T-helper 1 cell treated with Interleukin-12 subunit alpha and Interleukin-12 subunit beta and Interleukin-4 antibody, amounts not matched to agents 30 μg/mL and 1 μg/mL, for 36 hours (primary cell): ENCODE results near the gene CCDC186.

Source experiments
- H3K27ac Mint-ChIP-seq: one replicate; pipeline ENCODE4 v1.8.0; 2021; ENCODE audit warnings: mild to moderate bottlenecking, mixed read lengths
- H3K27me3 Mint-ChIP-seq: one replicate; pipeline ENCODE4 v1.8.0; 2021; ENCODE audit warnings: low read depth, mixed read lengths
- H3K36me3 Mint-ChIP-seq: one replicate; pipeline ENCODE4 v1.8.0; 2021; ENCODE audit warnings: low read depth, mixed read lengths
- H3K4me1 Mint-ChIP-seq: one replicate; pipeline ENCODE4 v1.8.0; 2021; ENCODE audit warnings: low read depth, mixed read lengths
- H3K4me3 Mint-ChIP-seq: one replicate; pipeline ENCODE4 v1.8.0; 2021; ENCODE audit warnings: mild to moderate bottlenecking, moderate library complexity, mixed read lengths
- H3K9me3 Mint-ChIP-seq: one replicate; pipeline ENCODE4 v1.8.0; 2021; ENCODE audit warnings: mixed read lengths

CCDC186 gene

DNA sequence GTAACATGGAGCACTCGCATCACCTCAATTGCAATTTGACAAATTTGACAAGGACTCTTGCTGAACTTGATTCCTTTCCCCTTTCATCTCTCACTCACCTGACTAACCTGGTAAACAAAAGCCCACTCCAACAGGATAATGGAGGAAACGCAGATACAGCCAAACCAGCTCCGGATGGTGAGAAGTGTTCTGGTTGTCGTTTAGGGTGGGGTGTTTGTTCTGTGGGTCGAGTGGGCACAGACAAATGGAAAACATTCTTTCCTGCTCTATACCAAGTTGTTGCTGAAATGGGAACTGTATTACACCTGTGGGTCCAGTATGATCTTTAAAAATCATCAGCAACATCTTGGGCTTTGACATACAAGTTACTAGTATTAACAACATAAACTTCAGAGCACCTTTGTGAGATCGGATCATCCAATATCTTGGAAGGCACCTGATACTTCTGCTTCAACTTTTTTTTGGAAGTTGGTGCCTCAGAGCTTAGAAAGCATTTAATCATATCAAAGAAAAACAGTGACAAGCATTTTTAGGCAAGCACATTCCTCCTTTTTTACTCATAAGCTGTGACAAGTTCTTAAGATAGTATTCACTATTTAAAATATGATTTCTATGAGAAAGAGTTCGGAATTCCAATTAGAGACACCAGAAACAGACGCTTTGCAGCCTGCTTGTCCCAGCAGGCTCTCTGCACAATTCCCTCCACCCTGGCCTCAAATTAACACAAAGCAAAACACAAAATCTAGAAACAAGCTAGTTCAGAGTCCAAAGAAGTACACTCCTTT is 58.1 kb downstream of the CCDC186 start:
- Mint-ChIP-seq H3K9me3 (no peaks in the 10 kb centered on the region), H3K27ac (no peak overlapping the region), H3K4me3 (no peak overlapping the region), H3K27me3 (peaks cover 13% of the 10 kb centered on the region), H3K4me1 (no peaks in the 10 kb centered on the region), H3K36me3 (peaks cover 3% of the 10 kb centered on the region)

DNA sequence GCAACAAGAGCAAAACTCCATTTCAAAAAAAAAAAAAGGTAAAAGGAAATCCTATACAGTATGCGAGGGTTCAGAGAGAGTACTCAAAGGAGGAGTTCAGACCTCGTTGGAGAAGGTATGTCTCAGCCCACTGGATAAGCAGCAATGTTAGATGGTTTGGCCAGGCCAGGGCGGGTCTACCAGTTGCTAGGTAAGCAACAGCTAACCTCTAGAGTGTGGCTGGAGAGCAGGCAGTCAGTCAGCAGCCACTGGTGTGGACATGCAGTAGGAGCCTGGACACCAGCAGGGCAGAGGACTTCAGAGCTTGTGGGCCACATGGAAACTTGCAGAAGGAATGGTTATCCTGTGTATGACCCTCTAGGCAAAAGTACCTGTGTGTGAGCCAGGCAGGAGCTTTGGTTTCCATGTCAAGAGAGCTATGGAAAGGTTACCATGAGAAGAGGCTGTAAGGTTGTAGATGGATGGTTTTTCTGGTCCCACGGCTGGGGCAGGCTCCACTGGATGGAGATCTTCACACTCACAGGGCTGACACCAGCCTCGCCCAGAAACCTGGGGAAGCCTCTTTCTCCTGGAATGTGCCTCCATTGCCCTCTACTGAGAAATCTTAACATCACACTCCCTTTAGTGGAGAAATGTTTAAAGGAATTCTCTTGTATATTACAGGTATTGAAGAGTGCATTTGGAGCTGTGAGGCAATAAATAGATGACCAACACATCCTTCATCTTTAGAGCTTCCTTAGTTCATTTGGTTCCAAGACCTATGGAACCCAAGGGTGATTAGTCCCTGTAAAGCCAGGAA is 63.6 kb downstream of the CCDC186 start:
- no peaks in the 10 kb centered on the region for H3K4me1 Mint-ChIP-seq
- H3K27ac Mint-ChIP-seq = no peak overlapping the region
- no peak overlapping the region for H3K4me3 Mint-ChIP-seq
- no peaks in the 10 kb centered on the region for H3K9me3 Mint-ChIP-seq
- peaks cover 18% of the 10 kb centered on the region for H3K27me3 Mint-ChIP-seq
- H3K36me3 Mint-ChIP-seq = no peaks in the 10 kb centered on the region

DNA sequence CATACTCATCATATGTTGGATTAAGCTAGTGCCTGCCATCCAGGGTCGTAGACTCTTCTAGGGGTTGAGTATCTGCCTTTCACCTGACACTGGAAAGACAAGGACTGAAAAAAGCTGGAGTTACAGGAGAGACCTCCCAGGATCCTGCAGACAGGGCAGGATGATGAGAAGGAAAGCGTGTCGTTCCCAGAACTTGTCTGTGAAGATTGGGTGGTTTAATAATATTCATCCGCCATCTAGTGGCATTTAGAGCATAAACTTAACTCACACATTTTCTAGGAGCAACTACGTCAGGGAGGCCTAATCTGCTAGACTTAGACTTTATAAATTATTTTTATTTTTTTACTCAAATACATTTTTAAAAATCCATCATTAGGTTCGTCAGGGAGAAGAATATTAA is 70.7 kb downstream of the CCDC186 start:
- H3K27ac Mint-ChIP-seq = no peak overlapping the region
- H3K27me3 Mint-ChIP-seq = peaks cover 46% of the 10 kb centered on the region
- H3K4me1 Mint-ChIP-seq = peaks cover 16% of the 10 kb centered on the region
- H3K4me3 Mint-ChIP-seq = no peak overlapping the region
- no peaks in the 10 kb centered on the region for H3K9me3 Mint-ChIP-seq
- peaks cover 1% of the 10 kb centered on the region for H3K36me3 Mint-ChIP-seq

DNA sequence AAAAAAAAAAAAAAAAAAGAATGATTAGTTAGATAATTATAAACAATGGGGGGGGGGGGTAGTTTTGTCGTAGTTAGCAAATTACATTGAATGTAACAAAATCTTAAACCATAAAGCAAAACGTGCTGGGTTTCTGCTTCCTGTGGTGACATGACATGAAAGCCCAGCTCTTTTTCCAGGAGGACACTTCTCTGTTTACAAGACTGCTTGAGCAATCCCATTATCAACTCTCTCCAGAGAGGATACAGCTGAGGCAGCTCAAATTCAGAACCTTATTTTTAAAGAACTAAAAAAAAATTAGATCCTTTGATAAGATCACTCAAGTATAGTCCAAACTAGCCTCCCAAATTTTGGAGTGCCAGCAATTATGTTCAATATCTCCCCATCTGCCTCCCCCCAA is 71.7 kb downstream of the CCDC186 start:
- Mint-ChIP-seq H3K9me3 (no peaks in the 10 kb centered on the region), H3K4me3 (no peak overlapping the region), H3K27me3 (peaks cover 47% of the 10 kb centered on the region), H3K4me1 (peaks cover 16% of the 10 kb centered on the region), H3K36me3 (peaks cover 1% of the 10 kb centered on the region), H3K27ac (no peak overlapping the region)

DNA sequence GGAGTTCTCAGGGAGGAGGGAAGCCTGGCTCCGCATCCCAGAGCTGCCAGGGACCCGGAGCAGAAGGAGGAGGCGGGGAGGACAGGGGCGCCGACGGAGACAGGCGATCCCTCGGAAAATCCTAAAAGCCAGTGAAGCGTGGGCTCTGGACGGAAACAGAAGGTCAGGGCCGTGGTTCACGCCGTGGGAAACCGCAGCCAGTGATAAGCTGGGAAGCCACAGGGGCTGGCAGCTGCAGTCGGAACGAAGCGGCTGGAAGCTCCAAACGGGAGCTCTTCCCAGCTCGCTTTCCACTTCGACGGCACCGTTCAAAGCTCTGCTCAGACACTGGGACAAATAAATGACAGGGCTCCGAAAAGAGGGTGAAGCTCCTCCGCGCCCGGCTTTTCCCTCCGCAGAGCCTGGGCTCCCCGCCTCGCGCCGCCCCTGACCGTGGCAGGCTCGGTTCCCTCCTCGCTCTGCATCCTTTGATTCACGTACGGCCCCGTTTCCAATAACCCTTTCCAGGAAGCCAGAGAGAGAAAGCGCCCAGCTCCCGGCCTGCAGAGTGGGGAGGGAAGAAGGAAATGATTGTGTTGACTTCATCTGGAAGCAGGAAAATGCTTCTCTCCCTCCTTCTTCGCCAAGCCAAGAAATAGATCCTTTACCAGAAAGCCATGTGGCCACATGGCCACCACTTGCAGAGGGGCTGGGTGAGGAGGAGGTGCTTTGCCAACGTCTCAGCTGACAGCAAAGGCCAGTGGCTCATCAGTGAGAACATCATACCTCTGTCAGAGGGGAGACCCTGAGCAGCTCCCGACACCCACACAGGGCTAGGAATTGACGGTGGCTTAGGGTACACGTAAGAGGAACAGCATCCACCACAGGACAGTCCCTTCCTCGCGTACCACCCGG is 72.9 kb downstream of the CCDC186 start:
- peaks cover 1% of the 10 kb centered on the region for H3K36me3 Mint-ChIP-seq

GRCh38 chr10:114096864-114097263 is 77.1 kb downstream of the CCDC186 start:
- peaks cover 3% of the 10 kb centered on the region for H3K36me3 Mint-ChIP-seq
- peaks cover 25% of the 10 kb centered on the region for H3K4me1 Mint-ChIP-seq
- H3K27ac Mint-ChIP-seq = no peak overlapping the region
- H3K9me3 Mint-ChIP-seq = peaks cover 4% of the 10 kb centered on the region
- H3K27me3 Mint-ChIP-seq = peaks cover 53% of the 10 kb centered on the region
- H3K4me3 Mint-ChIP-seq = no peak overlapping the region

More for the DNA sequence above, 72.9 kb downstream of the CCDC186 start:
- Mint-ChIP-seq H3K4me3 (peak overlapping the region; percentile 49), H3K27me3 (peaks cover 55% of the 10 kb centered on the region), H3K9me3 (no peaks in the 10 kb centered on the region), H3K4me1 (peaks cover 24% of the 10 kb centered on the region), H3K27ac (no peak overlapping the region)

DNA sequence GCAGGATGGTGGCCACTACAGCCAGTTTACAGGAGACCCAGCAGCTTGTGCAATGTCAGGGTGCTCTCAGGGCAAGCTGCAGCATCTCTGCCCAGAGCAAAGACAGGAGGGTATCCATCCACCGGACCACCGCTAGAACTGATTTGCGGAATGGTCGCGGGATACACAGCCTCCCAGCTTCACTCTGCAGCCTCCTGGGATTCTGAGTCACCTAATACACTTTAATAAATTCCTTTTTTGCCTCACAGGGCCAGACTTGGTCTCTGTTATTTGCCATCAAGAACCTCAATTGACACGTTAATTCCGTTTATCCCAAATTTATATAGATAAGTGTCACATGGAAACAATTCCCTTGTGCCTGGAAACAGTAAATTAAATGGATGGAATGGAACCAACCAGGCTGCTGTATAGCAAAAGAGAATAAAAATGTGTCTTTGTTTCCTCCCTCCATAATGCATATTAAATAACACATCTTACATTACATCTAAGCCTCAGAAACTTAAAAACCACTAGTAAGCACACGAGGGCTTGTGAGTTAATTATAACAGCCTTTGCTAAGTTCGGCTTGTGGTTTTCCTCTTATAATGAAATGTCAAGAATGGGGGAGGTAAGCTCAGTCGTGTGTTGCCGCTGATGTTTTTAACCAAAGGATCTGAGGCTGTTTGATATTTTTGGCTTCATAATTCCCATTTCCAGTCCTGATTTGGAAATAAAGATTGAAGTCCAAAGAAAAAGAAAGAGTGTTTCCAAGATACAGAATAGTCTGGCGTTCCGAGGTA is 78.3 kb downstream of the CCDC186 start:
- H3K27me3 Mint-ChIP-seq = peaks cover 42% of the 10 kb centered on the region

GRCh38 chr10:114094795-114095194 is 79.2 kb downstream of the CCDC186 start:
- peaks cover 33% of the 10 kb centered on the region for H3K27me3 Mint-ChIP-seq
- H3K27ac Mint-ChIP-seq = no peak overlapping the region
- H3K9me3 Mint-ChIP-seq = peaks cover 4% of the 10 kb centered on the region
- H3K4me3 Mint-ChIP-seq = no peak overlapping the region
- peaks cover 1% of the 10 kb centered on the region for H3K36me3 Mint-ChIP-seq
- H3K4me1 Mint-ChIP-seq = peaks cover 14% of the 10 kb centered on the region

More for the DNA sequence above, 78.3 kb downstream of the CCDC186 start:
- Mint-ChIP-seq H3K9me3 (peaks cover 4% of the 10 kb centered on the region), H3K27ac (no peak overlapping the region), H3K4me1 (peaks cover 21% of the 10 kb centered on the region), H3K36me3 (peaks cover 3% of the 10 kb centered on the region), H3K4me3 (no peak overlapping the region)

- Mint-ChIP-seq H3K4me1 (no peaks in the 10 kb centered on the region), H3K36me3 (no peaks in the 10 kb centered on the region), H3K9me3 (no peaks in the 10 kb centered on the region)
These were observed 86.3 kb downstream of the CCDC186 start for GRCh38 chr10:114087655-114088054.

DNA sequence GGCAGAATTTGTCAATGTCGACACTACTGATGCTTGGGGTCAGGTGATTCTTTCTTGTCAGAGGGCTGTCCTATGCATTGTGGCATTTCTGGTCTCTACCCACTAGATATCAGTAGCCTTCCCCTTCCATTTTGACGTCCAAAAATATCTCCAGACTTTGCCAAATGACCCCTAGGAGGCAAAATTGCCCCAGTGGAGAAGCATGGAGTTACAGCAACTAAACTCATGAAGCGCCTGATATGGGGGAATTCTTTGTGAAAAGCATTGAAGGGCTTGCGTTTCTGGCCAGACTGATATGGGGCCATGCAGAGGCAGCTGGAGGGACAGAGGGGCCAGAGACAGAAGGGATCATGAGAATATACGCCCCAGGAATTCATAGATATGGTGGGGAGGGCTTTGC is 86.7 kb downstream of the CCDC186 start:
- Mint-ChIP-seq H3K4me3 (no peak overlapping the region), H3K4me1 (no peaks in the 10 kb centered on the region), H3K36me3 (no peaks in the 10 kb centered on the region), H3K27ac (no peak overlapping the region), H3K9me3 (no peaks in the 10 kb centered on the region), H3K27me3 (no peaks in the 10 kb centered on the region)

More at GRCh38 chr10:114087655-114088054, 86.3 kb downstream of the CCDC186 start:
- H3K4me3 Mint-ChIP-seq = no peak overlapping the region
- no peak overlapping the region for H3K27ac Mint-ChIP-seq
- no peaks in the 10 kb centered on the region for H3K27me3 Mint-ChIP-seq

- Mint-ChIP-seq H3K4me3 (no peak overlapping the region), H3K27me3 (peaks cover 21% of the 10 kb centered on the region), H3K27ac (no peak overlapping the region), H3K36me3 (no peaks in the 10 kb centered on the region), H3K9me3 (no peaks in the 10 kb centered on the region), H3K4me1 (no peaks in the 10 kb centered on the region)
These were observed 89.8 kb downstream of the CCDC186 start for GRCh38 chr10:114084215-114084614.

DNA sequence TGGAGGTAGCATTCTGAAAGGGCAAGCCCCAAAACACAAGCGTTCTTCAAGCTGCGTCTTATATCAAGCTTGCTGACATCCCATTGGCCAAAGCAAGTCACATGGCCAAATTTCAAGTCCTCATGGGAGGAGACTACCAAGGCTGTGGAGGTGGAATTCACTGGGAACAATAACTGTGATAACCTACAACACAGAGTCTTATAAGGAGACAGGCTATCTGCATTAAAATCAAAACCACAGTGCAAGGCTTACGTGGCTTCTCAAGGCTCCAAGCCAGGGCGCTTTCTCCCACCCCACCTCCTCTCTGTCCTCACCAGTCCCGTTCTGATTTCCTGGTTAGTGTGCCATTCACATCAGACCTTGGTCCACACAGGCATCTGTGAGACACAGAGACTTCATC is 91.0 kb downstream of the CCDC186 start:
- H3K27ac Mint-ChIP-seq = no peak overlapping the region
- H3K4me1 Mint-ChIP-seq = no peaks in the 10 kb centered on the region
- peaks cover 27% of the 10 kb centered on the region for H3K27me3 Mint-ChIP-seq
- H3K9me3 Mint-ChIP-seq = no peaks in the 10 kb centered on the region
- no peak overlapping the region for H3K4me3 Mint-ChIP-seq
- H3K36me3 Mint-ChIP-seq = no peaks in the 10 kb centered on the region

- Mint-ChIP-seq H3K27ac (no peak overlapping the region), H3K9me3 (no peaks in the 10 kb centered on the region), H3K36me3 (no peaks in the 10 kb centered on the region), H3K27me3 (peaks cover 37% of the 10 kb centered on the region), H3K4me3 (no peak overlapping the region), H3K4me1 (no peaks in the 10 kb centered on the region)
These were observed 92.0 kb downstream of the CCDC186 start for GRCh38 chr10:114081911-114082583.
